ENCODE results near the gene TMED5. TPM values are rescaled to one million over a fixed set of nuclear protein-coding genes. Genes with fewer than 3 reads are reported as not detected.
A peak's percentile ranks its signal among the peaks of the same experiment; 100 is the strongest.

The TMED5 gene
- total RNA-seq, 1 experiment from 2014 or later = 51.0 TPM

DNA sequence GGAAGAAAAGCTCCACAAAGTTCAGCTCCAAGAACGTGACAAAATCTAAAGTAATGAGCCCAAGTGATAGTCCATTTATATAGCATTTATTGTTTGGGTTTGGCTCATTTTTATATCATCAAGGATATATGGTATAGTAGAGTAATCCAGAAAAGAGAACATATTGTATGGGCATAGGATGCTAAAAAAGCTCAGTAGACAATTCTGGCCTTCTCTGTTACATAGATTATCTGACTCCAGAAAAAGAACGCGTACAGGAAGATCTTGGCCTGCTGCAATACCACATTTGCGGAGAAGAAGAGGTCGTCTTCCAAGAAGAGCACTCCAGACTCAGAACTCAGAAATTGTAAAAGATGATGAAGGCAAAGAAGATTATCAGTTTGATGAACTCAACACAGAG is 43.8 kb downstream of the TMED5 start:
- peaks cover 51% of the 10 kb centered on the region for H3K36me3 ChIP-seq (ENCODE audit: low read depth)
- BruUV-seq (replicated peaks) = no TSS peak
- CTCF ChIA-PET = interaction anchor here (0.6 kb wide), 1 partner anchor 110 kb away, joined by 4 read pairs; no protein-coding TSS in a partner anchor

DNA sequence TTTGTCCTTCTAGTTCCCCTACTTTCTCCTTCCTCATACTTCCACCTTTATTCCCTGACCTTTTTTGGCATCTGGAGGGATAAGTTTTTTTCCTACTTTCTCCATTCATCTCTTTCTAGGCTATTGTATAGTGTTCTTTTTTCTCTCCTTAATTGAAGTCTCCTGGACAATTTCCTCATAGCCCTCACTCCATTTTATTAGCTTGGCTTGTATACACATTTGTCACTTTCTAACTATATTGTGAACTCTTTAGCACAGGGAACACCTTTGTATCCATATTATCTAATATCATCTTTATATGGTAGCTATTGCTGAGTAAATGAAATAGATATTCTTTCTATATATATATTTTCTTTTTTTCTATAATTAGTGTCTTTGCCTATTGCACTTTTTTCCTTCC is 47.6 kb downstream of the TMED5 start:
- H3K9me3 ChIP-seq (ENCODE audit: insufficient read depth, low read depth) = no peaks in the 10 kb centered on the region
- no peak overlapping the region for H2AFZ ChIP-seq
- H4K20me1 ChIP-seq (ENCODE audit: insufficient read depth) = no peaks in the 10 kb centered on the region; the same call in 1 of the 2 replicates
- H3K36me3 ChIP-seq (ENCODE audit: low read depth) = peaks cover 38% of the 10 kb centered on the region
- no peak for DNase-seq
- no peaks in the 10 kb centered on the region for H3K27me3 ChIP-seq (ENCODE audit: insufficient read depth, low read depth)
- BruUV-seq (replicated peaks) = no TSS peak
- H3K4me2 ChIP-seq = no peak overlapping the region
- no peaks in the 10 kb centered on the region for H3K9me2 ChIP-seq (ENCODE audit: insufficient read depth)
- H3K4me1 ChIP-seq (replicated peaks; ENCODE audit: insufficient read depth) = no peaks in the 10 kb centered on the region
- CTCF ChIA-PET = no interaction called here
- H3F3A ChIP-seq (ENCODE audit: insufficient read depth, low read depth) = peaks cover 16% of the 10 kb centered on the region
- POLR2A ChIA-PET (ENCODE audit: unreplicated experiment) = no interaction called here
- H3K27ac ChIP-seq = no peak overlapping the region
- intact Hi-C loops (cut with micrococcal nuclease; ENCODE audit: unreplicated experiment) = no loop called here
- H3K79me2 ChIP-seq (ENCODE audit: low read depth) = no peaks in the 10 kb centered on the region
- TF ChIP-seq EZH2 (IDR thresholded peaks at IDR 0.05; ENCODE audit: low read depth) = no peak
- TF ChIP-seq, protein P1, sequence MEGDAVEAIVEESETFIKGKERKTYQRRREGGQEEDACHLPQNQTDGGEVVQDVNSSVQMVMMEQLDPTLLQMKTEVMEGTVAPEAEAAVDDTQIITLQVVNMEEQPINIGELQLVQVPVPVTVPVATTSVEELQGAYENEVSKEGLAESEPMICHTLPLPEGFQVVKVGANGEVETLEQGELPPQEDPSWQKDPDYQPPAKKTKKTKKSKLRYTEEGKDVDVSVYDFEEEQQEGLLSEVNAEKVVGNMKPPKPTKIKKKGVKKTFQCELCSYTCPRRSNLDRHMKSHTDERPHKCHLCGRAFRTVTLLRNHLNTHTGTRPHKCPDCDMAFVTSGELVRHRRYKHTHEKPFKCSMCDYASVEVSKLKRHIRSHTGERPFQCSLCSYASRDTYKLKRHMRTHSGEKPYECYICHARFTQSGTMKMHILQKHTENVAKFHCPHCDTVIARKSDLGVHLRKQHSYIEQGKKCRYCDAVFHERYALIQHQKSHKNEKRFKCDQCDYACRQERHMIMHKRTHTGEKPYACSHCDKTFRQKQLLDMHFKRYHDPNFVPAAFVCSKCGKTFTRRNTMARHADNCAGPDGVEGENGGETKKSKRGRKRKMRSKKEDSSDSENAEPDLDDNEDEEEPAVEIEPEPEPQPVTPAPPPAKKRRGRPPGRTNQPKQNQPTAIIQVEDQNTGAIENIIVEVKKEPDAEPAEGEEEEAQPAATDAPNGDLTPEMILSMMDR (conservative IDR thresholded peaks at IDR 0.05) = no peak
- H3K4me3 ChIP-seq = no peak overlapping the region

More for the DNA sequence above, 43.8 kb downstream of the TMED5 start:
- Histone ChIP-seq H3K9me2 (ENCODE audit: insufficient read depth) (no peaks in the 10 kb centered on the region), H3F3A (ENCODE audit: insufficient read depth, low read depth) (peaks cover 28% of the 10 kb centered on the region), H2AFZ (no peak overlapping the region), H4K20me1 (ENCODE audit: insufficient read depth) (no peaks in the 10 kb centered on the region; the same call in 1 of the 2 replicates), H3K79me2 (ENCODE audit: low read depth) (no peaks in the 10 kb centered on the region), H3K4me2 (no peak overlapping the region), H3K27ac (peak overlapping the region; percentile 10; the same call in 1 of the 2 replicates), H3K27me3 (ENCODE audit: insufficient read depth, low read depth) (no peaks in the 10 kb centered on the region), H3K9me3 (ENCODE audit: insufficient read depth, low read depth) (no peaks in the 10 kb centered on the region), H3K4me1 (replicated peaks; ENCODE audit: insufficient read depth) (no peaks in the 10 kb centered on the region), H3K4me3 (no peak overlapping the region)
- DNase-seq = no peak
- TF ChIP-seq EZH2 (IDR thresholded peaks at IDR 0.05; ENCODE audit: low read depth) = no peak
- TF ChIP-seq, protein P1 (conservative IDR thresholded peaks at IDR 0.05) = no peak
- POLR2A ChIA-PET (ENCODE audit: unreplicated experiment) = no interaction called here
- intact Hi-C loops (cut with micrococcal nuclease; ENCODE audit: unreplicated experiment) = no loop called here

DNA sequence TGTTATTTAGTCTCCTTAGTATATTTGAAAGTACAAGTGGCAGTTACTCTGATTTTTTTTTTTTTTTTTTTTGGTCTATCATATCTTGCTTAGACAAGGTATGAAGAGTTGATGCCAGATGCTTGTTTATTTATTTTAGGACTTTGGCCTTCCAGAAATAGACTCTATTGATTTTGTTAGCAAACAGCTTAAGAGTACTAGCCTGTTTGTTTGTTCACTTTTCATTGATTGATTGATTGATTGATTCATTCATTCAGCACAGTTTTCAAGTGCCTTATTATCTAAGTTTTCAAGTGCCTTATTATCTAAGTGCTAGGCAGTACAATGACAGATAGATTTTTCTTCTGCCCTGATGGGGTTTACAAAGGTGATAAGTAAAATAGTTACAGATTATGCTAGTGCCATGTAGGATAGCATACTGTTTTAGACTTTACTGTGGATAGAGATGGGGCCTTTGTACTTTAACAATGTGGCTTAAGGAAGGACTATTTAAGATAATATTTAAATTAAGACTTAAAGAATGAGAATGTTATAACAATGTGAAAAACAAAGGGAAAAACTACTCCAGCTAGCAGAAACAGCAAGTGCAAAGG is 50.6 kb downstream of the TMED5 start:
- BruUV-seq (replicated peaks) = no TSS peak
- Histone ChIP-seq H3K36me3 (ENCODE audit: low read depth) (peaks cover 26% of the 10 kb centered on the region), H3K9me2 (ENCODE audit: insufficient read depth) (no peaks in the 10 kb centered on the region), H2AFZ (no peak overlapping the region), H3K9me3 (ENCODE audit: insufficient read depth, low read depth) (no peaks in the 10 kb centered on the region), H3K4me3 (no peak overlapping the region), H3K79me2 (ENCODE audit: low read depth) (no peaks in the 10 kb centered on the region), H3K4me1 (replicated peaks; ENCODE audit: insufficient read depth) (no peaks in the 10 kb centered on the region), H4K20me1 (ENCODE audit: insufficient read depth) (no peaks in the 10 kb centered on the region), H3K27ac (no peak overlapping the region), H3F3A (ENCODE audit: insufficient read depth, low read depth) (no peaks in the 10 kb centered on the region), H3K4me2 (no peak overlapping the region), H3K27me3 (ENCODE audit: insufficient read depth, low read depth) (no peaks in the 10 kb centered on the region)
- ChIA-PET CTCF (no interaction called here), POLR2A (ENCODE audit: unreplicated experiment) (no interaction called here)
- TF ChIP-seq, protein P1 (conservative IDR thresholded peaks at IDR 0.05) = no peak
- no peak for TF ChIP-seq EZH2 (IDR thresholded peaks at IDR 0.05; ENCODE audit: low read depth)
- intact Hi-C loops (cut with micrococcal nuclease; ENCODE audit: unreplicated experiment) = no loop called here
- DNase-seq = no peak

Measured in PC-9 (cell line).